Brain microvascular endothelial cell (primary cell): ENCODE measurements around the gene SKAP2.
A peak's percentile ranks its signal among the peaks of the same experiment; 100 is the strongest.

Experiments
- DNase-seq: peaks from one replicate; pipeline ENCODE4 v3.0.0-alpha.2; 2020
- H3K27ac ChIP-seq: fragments of 250-450 bp; sonication (Bioruptor Pico); 2 replicates; pipeline ENCODE4 v1.5.1; 2020; ENCODE audit warnings: mild to moderate bottlenecking, moderate library complexity
- H3K27me3 ChIP-seq: fragments of 250-450 bp; sonication (Bioruptor Pico); replicated peaks from 2 replicates; pipeline ENCODE4 v1.5.1; 2020; ENCODE audit warnings: mild to moderate bottlenecking
- H3K36me3 ChIP-seq: fragments of 250-450 bp; sonication (Bioruptor Pico); replicated peaks from 2 replicates; pipeline ENCODE4 v1.5.1; 2020; ENCODE audit warnings: mild to moderate bottlenecking
- H3K4me3 ChIP-seq: 2 replicates; pipeline ENCODE4 v1.5.1; 2011; ENCODE audit warnings: low read depth, mild to moderate bottlenecking, control low read depth, low read length, moderate library complexity
- CTCF ChIP-seq: IDR thresholded peaks from 2 replicates; pipeline ENCODE4 v1.5.1; 2011; ENCODE audit warnings: low read depth, mild to moderate bottlenecking, moderate library complexity, low read length, control low read depth, inconsistent platforms; ENCODE audit errors: missing control alignments
- in situ Hi-C: cut with HindIII; loops from 2 replicates; pipeline ENCODE4 v1.10.0; 2017; ENCODE audit warnings: low sequenced_read_pairs, low pct_ligation_motif_present

SKAP2 gene

GRCh38 chr7:26857170-26857505, 7.3 kb downstream of the SKAP2 start:
- DNase-seq = no peak
- Histone ChIP-seq H3K27ac (no peak overlapping the region), H3K27me3 (peaks cover 24% of the 10 kb centered on the region), H3K36me3 (no peaks in the 10 kb centered on the region), H3K4me3 (no peak overlapping the region)
- TF ChIP-seq CTCF = no peak
- in situ Hi-C loops = loop anchor here (10.0 kb wide), 1 partner anchor 268 kb away; no protein-coding TSS in a partner anchor

GRCh38 chr7:26856176-26856985, 8.0 kb downstream of the SKAP2 start:
- peaks cover 24% of the 10 kb centered on the region for H3K27me3 ChIP-seq
- TF ChIP-seq CTCF = no peak
- no peaks in the 10 kb centered on the region for H3K36me3 ChIP-seq
- DNase-seq = no peak
- H3K4me3 ChIP-seq = no peak overlapping the region
- no peak overlapping the region for H3K27ac ChIP-seq
- in situ Hi-C loops = loop anchor here (10.0 kb wide), 1 partner anchor 268 kb away; no protein-coding TSS in a partner anchor

DNA sequence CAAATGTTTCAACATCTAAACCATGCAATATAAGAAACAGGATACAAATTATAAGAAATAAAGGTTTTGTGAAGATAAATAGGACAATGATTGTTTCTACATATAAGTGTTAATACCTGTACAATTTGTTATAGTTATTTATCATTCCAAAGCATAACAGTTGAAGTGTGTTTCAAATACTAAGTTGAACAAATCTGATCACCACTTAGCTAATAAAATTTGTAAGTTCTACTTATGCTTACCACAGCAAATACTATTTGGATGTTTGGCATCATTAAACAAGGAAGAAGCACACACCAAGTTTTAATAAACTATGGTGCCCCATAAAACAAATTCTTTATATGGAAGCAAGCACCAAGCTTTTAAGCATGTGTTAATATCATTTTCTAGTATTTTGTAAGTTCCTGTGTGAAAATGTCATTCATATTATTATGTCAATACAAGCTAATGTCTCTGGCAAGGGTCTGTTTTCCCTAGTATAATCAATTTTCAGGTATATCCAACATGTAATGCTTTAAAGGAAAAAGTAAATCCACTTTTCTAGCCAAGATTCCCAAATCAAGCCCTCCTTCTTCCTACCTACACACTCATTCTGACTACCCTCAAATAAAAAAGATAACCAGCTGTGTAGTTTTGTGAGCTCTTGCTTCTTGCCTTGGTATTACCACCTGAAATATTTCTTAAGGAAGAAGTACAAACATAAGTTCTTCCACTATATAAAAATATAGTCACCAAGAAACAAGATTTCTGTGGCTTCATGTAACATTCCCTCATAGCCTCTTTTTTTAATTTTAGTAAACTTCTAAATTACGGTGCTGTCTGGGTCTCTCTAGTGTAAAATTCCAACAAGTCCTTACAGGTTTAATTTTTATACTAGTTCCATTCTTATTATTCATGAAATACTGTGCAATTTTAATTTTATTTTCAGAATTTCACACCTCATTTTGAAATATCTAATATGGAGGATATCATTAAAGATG, 9.2 kb downstream of the SKAP2 start:
- no peak for DNase-seq
- TF ChIP-seq CTCF = no peak
- peaks cover 24% of the 10 kb centered on the region for H3K27me3 ChIP-seq
- H3K4me3 ChIP-seq = no peak overlapping the region
- in situ Hi-C loops = loop anchor here (10.0 kb wide), 1 partner anchor 270 kb away; no protein-coding TSS in a partner anchor
- no peaks in the 10 kb centered on the region for H3K36me3 ChIP-seq
- no peak overlapping the region for H3K27ac ChIP-seq

GRCh38 chr7:26853788-26854393, 10.5 kb downstream of the SKAP2 start:
- H3K4me3 ChIP-seq = no peak overlapping the region
- no peak for DNase-seq
- TF ChIP-seq CTCF = peak; percentile 54
- in situ Hi-C loops = loop anchor here (10.0 kb wide), 1 partner anchor 271 kb away; no protein-coding TSS in a partner anchor
- peaks cover 24% of the 10 kb centered on the region for H3K27me3 ChIP-seq
- H3K36me3 ChIP-seq = no peaks in the 10 kb centered on the region
- no peak overlapping the region for H3K27ac ChIP-seq

- TF ChIP-seq CTCF = no peak
- Histone ChIP-seq H3K36me3 (no peaks in the 10 kb centered on the region), H3K4me3 (no peak overlapping the region), H3K27me3 (peaks cover 6% of the 10 kb centered on the region), H3K27ac (no peak overlapping the region)
- in situ Hi-C loops = loop anchor here (10.0 kb wide), 1 partner anchor 275 kb away; no protein-coding TSS in a partner anchor
- DNase-seq = no peak
These were observed 14.2 kb downstream of the SKAP2 start for GRCh38 chr7:26850193-26850651.
